ENCODE measurements around the gene GSE1.

- TF ChIP-seq CTCF (optimal IDR thresholded peaks at IDR 0.05 in 1 of 3, IDR thresholded peaks at IDR 0.05 in 1 of 3, conservative IDR thresholded peaks at IDR 0.05 in 1 of 3; ENCODE audit: extremely low read depth in 1 of 3, insufficient read depth in 2 of 3, low read length in 3 of 3) (no peak), EZH2 (IDR thresholded peaks at IDR 0.05; ENCODE audit: low read length) (no peak)
Observed at GRCh38 chr16:85628645-85629044, 15.5 kb downstream of the GSE1 start.

All from keratinocyte (primary cell).